Muscle layer of colon (tissue), 2 donors: ENCODE measurements around the gene PSORS1C1.

Experiments used
- H3K27ac ChIP-seq: one replicate; pipeline ENCODE4 v1.7.0; 2013; ENCODE audit warnings: low read depth, mild to moderate bottlenecking, low read length, moderate library complexity
- H3K27me3 ChIP-seq, 2 donors: one replicate each; pipeline ENCODE4 v1.7.0; 2013; ENCODE audit warnings: low read length in 2 of 2, mild to moderate bottlenecking in 2 of 2; ENCODE audit not compliant: insufficient read depth in 2 of 2, control insufficient read depth in 1 of 2
- H3K36me3 ChIP-seq: one replicate; pipeline ENCODE4 v1.7.0; 2013; ENCODE audit warnings: mild to moderate bottlenecking, low read length; ENCODE audit not compliant: insufficient read depth
- H3K4me1 ChIP-seq: one replicate; pipeline ENCODE4 v1.7.0; 2013; ENCODE audit warnings: mild to moderate bottlenecking, low read length; ENCODE audit not compliant: insufficient read depth
- H3K4me3 ChIP-seq, 2 donors: one replicate each; pipeline ENCODE4 v1.7.0; 2013; ENCODE audit warnings: low read length in 2 of 2, low read depth in 1 of 2, mild to moderate bottlenecking in 1 of 2, moderate library complexity in 1 of 2
- H3K9ac ChIP-seq: one replicate; pipeline ENCODE4 v1.7.0; 2013; ENCODE audit warnings: low read length
- H3K9me3 ChIP-seq: one replicate; pipeline ENCODE4 v1.7.0; 2013; ENCODE audit warnings: mild to moderate bottlenecking, low read length
- donor health status: abdominal sarcoma.
- donor health status: Adenocarcinoma of cecum.

The PSORS1C1 gene

GRCh38 chr6:31083742-31084354, 30.8 kb upstream of the PSORS1C1 start:
- H3K27ac ChIP-seq: no peak overlapping the region
- H3K27me3 ChIP-seq: no peaks in the 10 kb centered on the region
- no peaks in the 10 kb centered on the region for H3K36me3 ChIP-seq
- H3K4me3 ChIP-seq: no peak overlapping the region
- H3K9me3 ChIP-seq: no peaks in the 10 kb centered on the region
- peaks cover 5% of the 10 kb centered on the region for H3K4me1 ChIP-seq
- H3K9ac ChIP-seq: no peak overlapping the region

- no peaks in the 10 kb centered on the region for H3K9me3 ChIP-seq
- H3K9ac ChIP-seq: no peak overlapping the region
- no peak overlapping the region for H3K4me3 ChIP-seq
- H3K27ac ChIP-seq: no peak overlapping the region
- H3K27me3 ChIP-seq: no peaks in the 10 kb centered on the region
- no peaks in the 10 kb centered on the region for H3K36me3 ChIP-seq
- H3K4me1 ChIP-seq: no peaks in the 10 kb centered on the region
These were observed 27.7 kb upstream of the PSORS1C1 start for GRCh38 chr6:31086788-31087440.

GRCh38 chr6:31087494-31088089, 27.0 kb upstream of the PSORS1C1 start:
- H3K36me3 ChIP-seq: no peaks in the 10 kb centered on the region
- H3K9ac ChIP-seq: no peak overlapping the region
- no peaks in the 10 kb centered on the region for H3K4me1 ChIP-seq
- no peak overlapping the region for H3K27ac ChIP-seq
- no peaks in the 10 kb centered on the region for H3K9me3 ChIP-seq
- no peak overlapping the region for H3K4me3 ChIP-seq
- no peaks in the 10 kb centered on the region for H3K27me3 ChIP-seq

DNA sequence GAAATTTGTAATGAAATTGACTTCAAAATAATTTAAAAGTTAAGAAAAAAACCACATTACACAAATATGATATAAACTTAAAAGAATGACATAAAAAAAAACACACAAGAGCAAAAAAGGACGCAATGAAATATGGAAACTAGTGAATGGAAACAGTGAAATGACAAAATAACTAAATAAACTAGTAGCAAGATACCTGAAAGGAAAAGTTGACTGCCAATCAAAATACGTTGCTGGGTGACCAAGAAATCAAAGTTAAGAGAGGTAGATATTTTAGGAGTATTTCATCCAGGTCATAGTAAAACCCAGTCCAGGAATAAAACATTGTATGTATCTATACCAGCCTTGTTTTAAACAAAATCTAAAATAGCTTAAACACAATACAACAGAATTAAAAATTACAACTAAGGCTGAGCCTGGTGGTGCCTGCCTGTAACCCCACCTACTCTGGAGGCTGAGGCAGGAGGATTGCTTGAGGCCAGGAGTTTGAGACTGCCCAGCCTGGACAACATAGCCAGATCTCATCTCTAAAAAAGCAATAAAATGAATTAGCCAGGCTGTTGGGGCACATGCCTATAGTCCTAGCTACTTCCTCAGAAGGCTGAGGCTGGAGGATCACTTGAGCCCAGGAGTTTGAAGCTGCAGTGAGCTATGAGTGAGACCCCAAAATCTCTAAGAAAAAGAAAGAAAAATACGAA, 24.2 kb upstream of the PSORS1C1 start:
- no peaks in the 10 kb centered on the region for H3K27me3 ChIP-seq
- no peaks in the 10 kb centered on the region for H3K36me3 ChIP-seq
- no peak overlapping the region for H3K4me3 ChIP-seq
- H3K4me1 ChIP-seq: no peaks in the 10 kb centered on the region
- no peak overlapping the region for H3K27ac ChIP-seq
- H3K9ac ChIP-seq: no peak overlapping the region
- H3K9me3 ChIP-seq: no peaks in the 10 kb centered on the region

GRCh38 chr6:31090973-31091364, 23.6 kb upstream of the PSORS1C1 start:
- Histone ChIP-seq H3K36me3 (no peaks in the 10 kb centered on the region), H3K4me1 (no peaks in the 10 kb centered on the region), H3K9me3 (no peaks in the 10 kb centered on the region), H3K27me3 (no peaks in the 10 kb centered on the region), H3K27ac (no peak overlapping the region), H3K9ac (no peak overlapping the region), H3K4me3 (no peak overlapping the region)

DNA sequence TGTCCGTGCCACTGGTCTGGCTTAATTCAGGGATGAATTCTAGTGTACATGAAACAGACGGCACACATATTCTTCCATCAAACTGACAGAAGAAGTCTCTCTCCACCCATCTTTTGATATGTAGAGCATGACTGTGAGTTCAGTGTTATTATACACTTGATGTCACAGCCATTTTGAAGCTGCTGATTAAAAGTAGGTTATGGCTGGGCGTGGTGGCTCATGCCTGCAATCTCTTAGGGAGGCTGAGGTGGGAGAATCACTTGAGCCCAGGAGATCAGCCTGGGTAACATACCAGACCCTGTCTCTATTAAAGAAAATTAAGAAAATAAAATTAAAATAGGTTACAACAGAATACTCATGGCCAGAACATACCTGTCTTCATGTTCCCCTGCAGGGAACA, 22.9 kb upstream of the PSORS1C1 start:
- Histone ChIP-seq H3K4me3 (no peak overlapping the region), H3K9ac (no peak overlapping the region), H3K27ac (no peak overlapping the region), H3K4me1 (no peaks in the 10 kb centered on the region), H3K9me3 (no peaks in the 10 kb centered on the region), H3K27me3 (no peaks in the 10 kb centered on the region), H3K36me3 (no peaks in the 10 kb centered on the region)

- H3K36me3 ChIP-seq: no peaks in the 10 kb centered on the region
- H3K9ac ChIP-seq: no peak overlapping the region
- no peaks in the 10 kb centered on the region for H3K4me1 ChIP-seq
- no peaks in the 10 kb centered on the region for H3K9me3 ChIP-seq
- no peaks in the 10 kb centered on the region for H3K27me3 ChIP-seq
- H3K4me3 ChIP-seq: no peak overlapping the region
- no peak overlapping the region for H3K27ac ChIP-seq
These were observed 22.4 kb upstream of the PSORS1C1 start for GRCh38 chr6:31092238-31092637.

DNA sequence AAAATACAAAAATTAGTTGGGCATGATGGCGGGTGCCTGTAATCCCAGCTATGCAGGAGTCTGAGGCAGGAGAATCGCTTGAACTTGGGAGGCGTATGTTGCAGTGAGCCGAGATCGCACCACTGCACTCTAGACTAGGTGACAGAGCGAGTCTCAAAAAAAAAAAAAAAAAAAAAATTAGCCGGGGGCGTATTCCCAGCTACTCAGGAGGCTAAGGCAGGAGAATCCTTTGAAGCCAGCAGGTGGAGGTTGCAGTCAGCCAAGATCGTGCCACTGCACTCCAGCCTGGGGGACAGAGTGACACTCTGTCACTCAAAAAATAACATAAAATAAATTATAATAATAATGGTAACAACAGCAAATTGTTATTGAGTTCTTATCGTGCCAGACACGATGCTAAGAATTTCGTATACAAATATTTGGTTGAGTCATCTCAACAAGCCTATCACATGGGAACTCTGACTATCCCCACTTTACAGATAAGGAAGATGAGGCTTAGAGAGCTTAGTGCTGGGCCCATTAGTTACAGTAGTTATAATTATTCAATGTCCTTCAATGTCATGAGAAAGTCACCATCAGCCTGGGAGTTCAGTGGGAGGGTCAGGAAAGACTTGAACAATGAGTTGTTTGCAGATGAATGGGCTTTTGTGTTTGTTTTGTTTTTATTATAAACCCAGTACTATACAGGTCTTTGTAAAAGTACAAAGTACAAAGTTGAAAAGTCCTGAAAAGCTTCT, 21.7 kb upstream of the PSORS1C1 start:
- H3K4me1 ChIP-seq: no peaks in the 10 kb centered on the region
- H3K9ac ChIP-seq: no peak overlapping the region
- H3K27me3 ChIP-seq: no peaks in the 10 kb centered on the region
- no peaks in the 10 kb centered on the region for H3K9me3 ChIP-seq
- no peaks in the 10 kb centered on the region for H3K36me3 ChIP-seq
- H3K27ac ChIP-seq: no peak overlapping the region
- no peak overlapping the region for H3K4me3 ChIP-seq

DNA sequence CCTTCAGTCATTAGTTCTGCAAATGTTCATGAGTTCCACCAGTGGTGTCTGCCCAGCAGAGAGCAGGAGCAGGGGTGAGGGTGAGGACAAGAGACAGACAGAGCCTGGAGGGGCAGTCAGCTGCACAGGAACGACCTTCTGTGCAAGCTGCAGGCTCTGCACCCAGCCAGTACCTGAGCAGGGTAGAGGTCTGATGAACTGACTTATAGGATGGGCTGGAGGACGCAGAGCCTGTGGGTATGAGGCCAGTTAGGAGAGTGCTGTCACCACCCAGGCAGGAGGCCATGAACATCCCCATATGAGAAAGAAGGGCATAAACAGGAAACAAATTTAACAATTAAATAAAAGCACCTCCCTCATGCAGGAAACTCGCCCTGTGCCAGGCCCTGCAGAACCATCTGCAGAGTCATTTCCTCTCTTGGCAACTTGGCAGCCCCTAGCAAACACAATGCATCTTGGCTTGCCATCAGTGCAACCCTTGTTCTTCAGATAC, 20.2 kb upstream of the PSORS1C1 start:
- Histone ChIP-seq H3K4me3 (no peak overlapping the region), H3K4me1 (no peaks in the 10 kb centered on the region), H3K27ac (no peak overlapping the region), H3K9ac (no peak overlapping the region), H3K36me3 (no peaks in the 10 kb centered on the region), H3K9me3 (no peaks in the 10 kb centered on the region), H3K27me3 (no peaks in the 10 kb centered on the region)

DNA sequence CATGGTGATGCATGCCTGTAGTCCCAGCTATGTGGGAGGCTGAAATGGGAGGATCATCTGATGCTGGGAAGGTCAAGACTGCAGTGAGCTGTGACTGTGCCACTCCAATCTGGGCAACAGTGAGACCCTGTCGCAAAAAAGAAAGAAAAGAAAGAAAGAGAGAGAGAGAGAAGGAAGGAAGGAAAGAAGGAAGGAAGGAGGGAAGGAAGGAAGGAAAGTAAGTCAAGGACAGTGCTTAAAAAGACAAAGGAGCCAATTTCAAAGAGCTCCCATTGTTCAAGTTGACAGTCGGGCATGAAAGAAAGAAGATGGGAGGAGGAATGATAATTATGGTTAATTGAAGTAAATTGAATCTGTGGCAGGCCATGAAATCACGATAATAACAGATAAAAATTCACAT, 18.4 kb upstream of the PSORS1C1 start:
- no peaks in the 10 kb centered on the region for H3K36me3 ChIP-seq

GRCh38 chr6:31096656-31097055, 17.9 kb upstream of the PSORS1C1 start:
- Histone ChIP-seq H3K9me3 (no peaks in the 10 kb centered on the region), H3K4me1 (no peaks in the 10 kb centered on the region), H3K27ac (no peak overlapping the region), H3K36me3 (no peaks in the 10 kb centered on the region), H3K27me3 (no peaks in the 10 kb centered on the region), H3K9ac (no peak overlapping the region), H3K4me3 (no peak overlapping the region)

More for the DNA sequence above, 18.4 kb upstream of the PSORS1C1 start:
- Histone ChIP-seq H3K9me3 (no peaks in the 10 kb centered on the region), H3K27me3 (no peaks in the 10 kb centered on the region), H3K9ac (no peak overlapping the region), H3K27ac (no peak overlapping the region), H3K4me1 (no peaks in the 10 kb centered on the region), H3K4me3 (no peak overlapping the region)
